Panc1 (cell line): ENCODE measurements around the gene PSENEN. TPM values are rescaled to one million over a fixed set of nuclear protein-coding genes. Genes with fewer than 3 reads are reported as not detected.

ENCODE experiments used
- ATAC-seq: fragments of 200-7000 bp; cut with Tn5 transposase; 2 replicates; pipeline ENCODE4 v1.9.1; 2020; ENCODE audit warnings: mild to moderate bottlenecking, moderate library complexity
- BruUV-seq: library from RNA; stranded (reverse); fragments of 400-500 nt; replicated peaks from 2 replicates; lab custom pipeline; 2021; lab: Mats Ljungman, UMichigan
- CTCF ChIA-PET: fragments of 300-600 bp; sonication (Branson Sonifier 250); formaldehyde crosslinking; loops from one replicate; lab custom pipeline; 2022; ENCODE audit warnings: antibody characterized with exemption; lab: Charles Lee
- POLR2A ChIA-PET: fragments of 300-600 bp; sonication (Branson Sonifier 250); formaldehyde crosslinking; loops from one replicate; lab custom pipeline; 2022; ENCODE audit warnings: antibody characterized with exemption; lab: Charles Lee
- DNase-seq: peaks from one replicate; pipeline ENCODE4 v3.0.0-alpha.2; 2010; ENCODE audit warnings: low read depth, low spot score
- H3K27ac ChIP-seq: 2 replicates; pipeline ENCODE4 v1.5.1; 2011; ENCODE audit warnings: mild to moderate bottlenecking, low read length, inconsistent platforms
- H3K27me3 ChIP-seq: fragments of 200-500 bp; sonication (Bioruptor generic); 2 replicates; pipeline ENCODE4 v1.6.0; 2014; ENCODE audit warnings: low read length, inconsistent platforms; ENCODE audit not compliant: control insufficient read depth, insufficient read depth
- H3K36me3 ChIP-seq: fragments of 200-500 bp; sonication (Bioruptor generic); 2 replicates; pipeline ENCODE4 v1.5.1; 2014; ENCODE audit warnings: inconsistent platforms, mild to moderate bottlenecking, low read length, moderate library complexity; ENCODE audit not compliant: control insufficient read depth, insufficient read depth
- H3K4me1 ChIP-seq: 2 replicates; pipeline ENCODE4 v1.5.1; 2011; ENCODE audit warnings: inconsistent platforms, mild to moderate bottlenecking, low read length, moderate library complexity; ENCODE audit not compliant: control insufficient read depth, insufficient read depth
- H3K4me3 ChIP-seq, 2 experiments: 2 replicates each; pipeline ENCODE4 v1.5.1; 2011 to 2012; ENCODE audit warnings: low read depth in 2 of 2, low read length in 2 of 2, mild to moderate bottlenecking in 2 of 2, inconsistent platforms in 1 of 2, moderate library complexity in 1 of 2
- H3K9me3 ChIP-seq: fragments of 200-500 bp; sonication (Bioruptor generic); 2 replicates; pipeline ENCODE4 v1.5.1; 2014; ENCODE audit warnings: low read depth, mild to moderate bottlenecking, inconsistent platforms, low read length, moderate library complexity; ENCODE audit not compliant: control insufficient read depth, insufficient read depth
- POLR2AphosphoS5 ChIP-seq: IDR thresholded peaks from 2 replicates; pipeline ENCODE4 v1.6.1; 2012; ENCODE audit warnings: mild to moderate bottlenecking, low read depth, low read length, moderate library complexity
- SIN3A ChIP-seq: IDR thresholded peaks from 2 replicates; pipeline ENCODE4 v1.6.1; 2012; ENCODE audit warnings: low read depth, mild to moderate bottlenecking, low read length, moderate library complexity, borderline replicate concordance; ENCODE audit not compliant: insufficient read depth
- TCF7L2 ChIP-seq: IDR thresholded peaks from 2 replicates; pipeline ENCODE4 v1.6.1; 2011; ENCODE audit warnings: mild to moderate bottlenecking, low read depth, low read length, inconsistent platforms
- in situ Hi-C: cut with HindIII; loops from 2 replicates; pipeline ENCODE4 v1.10.0; 2016; ENCODE audit warnings: low sequenced_read_pairs, low pct_unique_long_range_greater_than_20kb
- intact Hi-C: fragments of 100-400 bp; cut with micrococcal nuclease; formaldehyde crosslinking; loops from one replicate; pipeline ENCODE4 v1.10.0; 2022; ENCODE audit not compliant: unreplicated experiment
- total RNA-seq: library from RNA; stranded (reverse); gene quantifications from one replicate; pipeline ENCODE4 v1.2.1, GENCODE V29; 2021; ENCODE audit not compliant: unreplicated experiment
- TF ChIP-seq, protein P1 (sequence below), 2 experiments: IDR thresholded peaks; 2 replicates each; pipeline ENCODE4 v1.6.1; 2011 to 2012; ENCODE audit warnings: low read depth in 2 of 2, control low read depth in 1 of 2, low read length in 1 of 2, mild to moderate bottlenecking in 1 of 2, moderate library complexity in 1 of 2; ENCODE audit not compliant: insufficient read depth in 1 of 2
- TF ChIP-seq, protein P2 (sequence below): fragments of 450-650 bp; IDR thresholded peaks from 2 replicates; pipeline ENCODE4 v1.5.1; 2017; ENCODE audit warnings: mild to moderate bottlenecking

Gene PSENEN
- total RNA-seq, 1 experiment from 2014 or later = 169 TPM

DNA sequence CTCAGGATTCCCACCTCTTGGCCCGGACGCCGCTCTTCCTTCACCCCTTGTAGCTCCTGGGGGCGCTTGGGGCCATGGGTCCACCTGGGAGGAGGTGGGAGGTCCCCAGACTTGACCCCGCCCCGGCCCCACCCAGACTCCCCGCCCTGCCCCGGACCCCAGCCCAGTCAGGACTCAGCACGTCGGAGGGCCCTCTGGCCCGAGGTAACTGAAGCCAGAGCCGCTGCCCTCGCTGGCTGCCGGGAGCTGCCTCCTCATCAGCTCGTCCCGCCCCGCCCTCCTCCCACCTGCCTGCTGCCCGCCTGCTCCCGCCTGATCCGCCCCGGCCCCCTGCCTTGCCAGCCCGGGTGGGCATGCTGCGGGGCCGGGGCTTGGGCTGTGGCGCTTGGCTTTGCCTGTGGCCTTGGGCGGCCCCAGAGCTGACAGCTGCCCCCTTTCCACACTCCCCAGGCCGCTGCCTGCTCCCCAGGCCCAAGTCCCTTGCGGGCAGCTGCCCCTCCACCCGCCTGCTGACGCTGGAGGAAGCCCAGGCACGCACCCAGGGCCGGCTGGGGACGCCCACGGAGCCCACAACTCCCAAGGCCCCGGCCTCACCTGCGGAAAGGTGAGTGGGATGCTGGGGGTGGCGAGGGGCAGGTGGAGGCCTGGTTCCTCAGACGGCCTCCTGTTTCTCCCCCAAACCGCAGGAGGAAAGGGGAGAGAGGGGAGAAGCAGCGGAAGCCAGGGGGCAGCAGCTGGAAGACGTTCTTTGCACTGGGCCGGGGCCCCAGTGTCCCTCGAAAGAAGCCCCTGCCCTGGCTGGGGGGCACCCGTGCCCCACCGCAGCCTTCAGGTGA lies 39.3 kb downstream of the PSENEN start:
- Histone ChIP-seq H3K27me3 (no peaks in the 10 kb centered on the region), H3K4me1 (no peaks in the 10 kb centered on the region; the same call in 1 of the 2 replicates), H3K9me3 (no peaks in the 10 kb centered on the region), H3K36me3 (no peaks in the 10 kb centered on the region), H3K4me3 (no peak overlapping the region), H3K27ac (no peak overlapping the region)
- no TSS peak for BruUV-seq
- ATAC-seq (no peak), DNase-seq (no peak)
- CTCF ChIA-PET = interaction anchor here (0.6 to 0.7 kb wide), 2 partner anchors 23 to 35 kb away, joined by 4 read pairs; no protein-coding TSS in a partner anchor
- intact Hi-C loops (no loop called here), in situ Hi-C loops (no loop called here)
- TF ChIP-seq, protein P1, sequence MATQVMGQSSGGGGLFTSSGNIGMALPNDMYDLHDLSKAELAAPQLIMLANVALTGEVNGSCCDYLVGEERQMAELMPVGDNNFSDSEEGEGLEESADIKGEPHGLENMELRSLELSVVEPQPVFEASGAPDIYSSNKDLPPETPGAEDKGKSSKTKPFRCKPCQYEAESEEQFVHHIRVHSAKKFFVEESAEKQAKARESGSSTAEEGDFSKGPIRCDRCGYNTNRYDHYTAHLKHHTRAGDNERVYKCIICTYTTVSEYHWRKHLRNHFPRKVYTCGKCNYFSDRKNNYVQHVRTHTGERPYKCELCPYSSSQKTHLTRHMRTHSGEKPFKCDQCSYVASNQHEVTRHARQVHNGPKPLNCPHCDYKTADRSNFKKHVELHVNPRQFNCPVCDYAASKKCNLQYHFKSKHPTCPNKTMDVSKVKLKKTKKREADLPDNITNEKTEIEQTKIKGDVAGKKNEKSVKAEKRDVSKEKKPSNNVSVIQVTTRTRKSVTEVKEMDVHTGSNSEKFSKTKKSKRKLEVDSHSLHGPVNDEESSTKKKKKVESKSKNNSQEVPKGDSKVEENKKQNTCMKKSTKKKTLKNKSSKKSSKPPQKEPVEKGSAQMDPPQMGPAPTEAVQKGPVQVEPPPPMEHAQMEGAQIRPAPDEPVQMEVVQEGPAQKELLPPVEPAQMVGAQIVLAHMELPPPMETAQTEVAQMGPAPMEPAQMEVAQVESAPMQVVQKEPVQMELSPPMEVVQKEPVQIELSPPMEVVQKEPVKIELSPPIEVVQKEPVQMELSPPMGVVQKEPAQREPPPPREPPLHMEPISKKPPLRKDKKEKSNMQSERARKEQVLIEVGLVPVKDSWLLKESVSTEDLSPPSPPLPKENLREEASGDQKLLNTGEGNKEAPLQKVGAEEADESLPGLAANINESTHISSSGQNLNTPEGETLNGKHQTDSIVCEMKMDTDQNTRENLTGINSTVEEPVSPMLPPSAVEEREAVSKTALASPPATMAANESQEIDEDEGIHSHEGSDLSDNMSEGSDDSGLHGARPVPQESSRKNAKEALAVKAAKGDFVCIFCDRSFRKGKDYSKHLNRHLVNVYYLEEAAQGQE (IDR thresholded peaks at IDR 0.05; ENCODE audit: insufficient read depth in 1 of 2, low read depth in 2 of 2, low read length in 1 of 2) = no peak
- no peak for TF ChIP-seq SIN3A
- TF ChIP-seq POLR2AphosphoS5 = no peak
- no peak for TF ChIP-seq TCF7L2
- TF ChIP-seq, protein P2, sequence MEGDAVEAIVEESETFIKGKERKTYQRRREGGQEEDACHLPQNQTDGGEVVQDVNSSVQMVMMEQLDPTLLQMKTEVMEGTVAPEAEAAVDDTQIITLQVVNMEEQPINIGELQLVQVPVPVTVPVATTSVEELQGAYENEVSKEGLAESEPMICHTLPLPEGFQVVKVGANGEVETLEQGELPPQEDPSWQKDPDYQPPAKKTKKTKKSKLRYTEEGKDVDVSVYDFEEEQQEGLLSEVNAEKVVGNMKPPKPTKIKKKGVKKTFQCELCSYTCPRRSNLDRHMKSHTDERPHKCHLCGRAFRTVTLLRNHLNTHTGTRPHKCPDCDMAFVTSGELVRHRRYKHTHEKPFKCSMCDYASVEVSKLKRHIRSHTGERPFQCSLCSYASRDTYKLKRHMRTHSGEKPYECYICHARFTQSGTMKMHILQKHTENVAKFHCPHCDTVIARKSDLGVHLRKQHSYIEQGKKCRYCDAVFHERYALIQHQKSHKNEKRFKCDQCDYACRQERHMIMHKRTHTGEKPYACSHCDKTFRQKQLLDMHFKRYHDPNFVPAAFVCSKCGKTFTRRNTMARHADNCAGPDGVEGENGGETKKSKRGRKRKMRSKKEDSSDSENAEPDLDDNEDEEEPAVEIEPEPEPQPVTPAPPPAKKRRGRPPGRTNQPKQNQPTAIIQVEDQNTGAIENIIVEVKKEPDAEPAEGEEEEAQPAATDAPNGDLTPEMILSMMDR = no peak
- POLR2A ChIA-PET = interaction anchor here (0.7 kb wide), 1 partner anchor 71 kb away, joined by 15 read pairs; no protein-coding TSS in a partner anchor

- DNase-seq (no peak), ATAC-seq (no peak)
- intact Hi-C loops = no loop called here
- ChIA-PET POLR2A (no interaction called here), CTCF (no interaction called here)
- no peaks in the 10 kb centered on the region; the same call in 1 of the 2 replicates for H3K4me1 ChIP-seq
- TF ChIP-seq, protein P1 (IDR thresholded peaks at IDR 0.05; ENCODE audit: insufficient read depth in 1 of 2, low read depth in 2 of 2, low read length in 1 of 2) = no peak
- TF ChIP-seq SIN3A = no peak
- TF ChIP-seq, protein P2 = no peak
- H3K4me3 ChIP-seq = no peak overlapping the region
- H3K27ac ChIP-seq = no peak overlapping the region
- in situ Hi-C loops = no loop called here
- H3K27me3 ChIP-seq = no peaks in the 10 kb centered on the region
- H3K9me3 ChIP-seq = no peaks in the 10 kb centered on the region
- BruUV-seq = no TSS peak
- no peaks in the 10 kb centered on the region for H3K36me3 ChIP-seq
These were observed 39.8 kb downstream of the PSENEN start for GRCh38 chr19:35785339-35785627.
